ENCODE data around the gene PPP1R2. TPM values are rescaled to one million over a fixed set of nuclear protein-coding genes. Genes with fewer than 3 reads are reported as not detected.

Gene PPP1R2
- total and polyA plus RNA-seq, 9 of the 15 experiments (the other 6 are each of a cell fraction or from before 2014, with no cell fraction given), result 9.4 to 115 (median 40.3) TPM

DNA sequence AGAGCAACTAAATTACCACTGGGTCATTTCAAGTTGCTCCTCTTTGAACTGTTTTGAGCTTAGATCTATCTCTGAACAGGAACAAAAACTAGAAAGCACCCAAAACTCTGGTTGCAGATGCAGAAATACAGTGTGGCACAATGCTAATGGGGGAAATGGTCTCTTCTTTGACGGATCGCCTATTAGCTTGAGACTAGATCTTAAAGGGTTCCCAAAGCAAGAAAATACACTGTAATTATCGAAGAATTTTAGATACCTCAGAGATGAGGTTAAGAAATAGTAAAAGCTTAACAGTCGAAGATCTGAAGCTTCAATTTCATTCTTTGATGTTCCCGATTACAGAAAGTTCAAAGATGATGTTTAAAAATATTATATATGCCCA is 818 bp downstream of the PPP1R2 start:
- no peaks in the 10 kb centered on the region for H3K27me3 ChIP-seq (ENCODE audit: control insufficient read depth in 2 of 2, insufficient read depth in 2 of 2, low read length in 2 of 2)
- H3K4me1 ChIP-seq (replicated peaks in 1 of 2; ENCODE audit: control insufficient read depth in 2 of 2, insufficient read depth in 2 of 2, low read length in 2 of 2), result peaks cover 17 to 30% of the 10 kb centered on the region in 2 experiments
- WGBS (ENCODE audit: insufficient coverage, low coverage, missing lambda C conversion rate), result 1% methylated on average over 5 of the region's 5 CpGs
- DNase-seq (ENCODE audit: extremely low read depth in 1 of 4, low spot score in 3 of 4), result no peak
- peak overlapping the region; percentile 62 for H3K4me3 ChIP-seq
- no peaks in the 10 kb centered on the region for H3K36me3 ChIP-seq (ENCODE audit: control insufficient read depth, insufficient read depth, low read length)
- peaks cover 4% of the 10 kb centered on the region for H3K9me1 ChIP-seq (ENCODE audit: control insufficient read depth, insufficient read depth, low read length)
- H2AFZ ChIP-seq (ENCODE audit: low read depth, low read length), result peak overlapping the region; percentile 91
- peak overlapping the region; percentile 78 for H3K4me2 ChIP-seq (ENCODE audit: insufficient read depth, low read length)
- CTCF ChIA-PET (ENCODE audit: low intra/inter-chr PET ratio), result interaction anchor here (0.8 kb wide), 1 partner anchor 852 kb away, joined by 4 read pairs; no protein-coding TSS in a partner anchor
- no peaks in the 10 kb centered on the region for H3K9me3 ChIP-seq (replicated peaks; ENCODE audit: control insufficient read depth, insufficient read depth, low read depth, low read length)
- in situ Hi-C loops (cut with MboI) (no loop called here), intact Hi-C loops (cut with micrococcal nuclease) (loop anchor here (5.0 to 10.0 kb wide), 2 partner anchors 172 to 270 kb away; partner anchors contain the start of gene XXYLT1)
- FAIRE-seq, result no peak
- ATAC-seq, result 0 out of 3 replicates have a peak, but pooled peaks have one; percentile 1
- H3K9ac ChIP-seq (ENCODE audit: insufficient read depth in 1 of 2, low read depth in 2 of 2, low read length in 2 of 2), result peak overlapping the region; percentile 89 to 97
- H4K20me1 ChIP-seq (replicated peaks; ENCODE audit: control insufficient read depth, insufficient read depth, low read length), result peaks cover 18% of the 10 kb centered on the region
- H3K27ac ChIP-seq (ENCODE audit: extremely low read depth, low read depth, low read length), result peak overlapping the region; percentile 86; the same call in 1 of the 3 replicates
- peaks cover 57% of the 10 kb centered on the region for H3K79me2 ChIP-seq (ENCODE audit: control insufficient read depth, insufficient read depth, low read length)
- POLR2A ChIA-PET, result interaction anchor here (0.8 to 3.0 kb wide), 8 partner anchors 8 to 271 kb away, joined by 3 to 22 read pairs (median 6); partner anchors contain the start of gene XXYLT1
- no TSS peak for BruUV-seq (replicated peaks)
- no peak for TF ChIP-seq PHB (CRISPR knock-in tag; IDR thresholded peaks at IDR 0.05)
- TF ChIP-seq ZFPM2 (CRISPR knock-in tag; IDR thresholded peaks at IDR 0.05), result no peak
- TF ChIP-seq MCM3 (IDR thresholded peaks at IDR 0.05), result no peak
- TF ChIP-seq, protein P1, sequence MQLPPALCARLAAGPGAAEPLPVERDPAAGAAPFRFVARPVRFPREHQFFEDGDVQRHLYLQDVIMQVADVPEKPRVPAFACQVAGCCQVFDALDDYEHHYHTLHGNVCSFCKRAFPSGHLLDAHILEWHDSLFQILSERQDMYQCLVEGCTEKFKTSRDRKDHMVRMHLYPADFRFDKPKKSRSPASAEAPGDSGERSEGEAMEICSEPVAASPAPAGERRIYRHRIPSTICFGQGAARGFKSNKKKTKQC (CRISPR knock-in tag; IDR thresholded peaks at IDR 0.05), result no peak
- no peak for TF ChIP-seq PRMT5 (CRISPR knock-in tag; IDR thresholded peaks at IDR 0.05)
- TF ChIP-seq, protein P2, sequence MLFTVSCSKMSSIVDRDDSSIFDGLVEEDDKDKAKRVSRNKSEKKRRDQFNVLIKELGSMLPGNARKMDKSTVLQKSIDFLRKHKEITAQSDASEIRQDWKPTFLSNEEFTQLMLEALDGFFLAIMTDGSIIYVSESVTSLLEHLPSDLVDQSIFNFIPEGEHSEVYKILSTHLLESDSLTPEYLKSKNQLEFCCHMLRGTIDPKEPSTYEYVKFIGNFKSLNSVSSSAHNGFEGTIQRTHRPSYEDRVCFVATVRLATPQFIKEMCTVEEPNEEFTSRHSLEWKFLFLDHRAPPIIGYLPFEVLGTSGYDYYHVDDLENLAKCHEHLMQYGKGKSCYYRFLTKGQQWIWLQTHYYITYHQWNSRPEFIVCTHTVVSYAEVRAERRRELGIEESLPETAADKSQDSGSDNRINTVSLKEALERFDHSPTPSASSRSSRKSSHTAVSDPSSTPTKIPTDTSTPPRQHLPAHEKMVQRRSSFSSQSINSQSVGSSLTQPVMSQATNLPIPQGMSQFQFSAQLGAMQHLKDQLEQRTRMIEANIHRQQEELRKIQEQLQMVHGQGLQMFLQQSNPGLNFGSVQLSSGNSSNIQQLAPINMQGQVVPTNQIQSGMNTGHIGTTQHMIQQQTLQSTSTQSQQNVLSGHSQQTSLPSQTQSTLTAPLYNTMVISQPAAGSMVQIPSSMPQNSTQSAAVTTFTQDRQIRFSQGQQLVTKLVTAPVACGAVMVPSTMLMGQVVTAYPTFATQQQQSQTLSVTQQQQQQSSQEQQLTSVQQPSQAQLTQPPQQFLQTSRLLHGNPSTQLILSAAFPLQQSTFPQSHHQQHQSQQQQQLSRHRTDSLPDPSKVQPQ (CRISPR knock-in tag; IDR thresholded peaks at IDR 0.05; ENCODE audit: borderline replicate concordance), result no peak
- TF ChIP-seq, protein P3, sequence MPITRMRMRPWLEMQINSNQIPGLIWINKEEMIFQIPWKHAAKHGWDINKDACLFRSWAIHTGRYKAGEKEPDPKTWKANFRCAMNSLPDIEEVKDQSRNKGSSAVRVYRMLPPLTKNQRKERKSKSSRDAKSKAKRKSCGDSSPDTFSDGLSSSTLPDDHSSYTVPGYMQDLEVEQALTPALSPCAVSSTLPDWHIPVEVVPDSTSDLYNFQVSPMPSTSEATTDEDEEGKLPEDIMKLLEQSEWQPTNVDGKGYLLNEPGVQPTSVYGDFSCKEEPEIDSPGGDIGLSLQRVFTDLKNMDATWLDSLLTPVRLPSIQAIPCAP (CRISPR knock-in tag; IDR thresholded peaks at IDR 0.05; ENCODE audit: borderline replicate concordance), result no peak
- no peak for TF ChIP-seq RBM14 (IDR thresholded peaks at IDR 0.05; ENCODE audit: borderline replicate concordance, insufficient read depth, low read depth, low read length)
- no peak for TF ChIP-seq STAT5A (IDR thresholded peaks at IDR 0.05; ENCODE audit: borderline replicate concordance, low read length)
- no peak for TF ChIP-seq SAFB (IDR thresholded peaks at IDR 0.05; ENCODE audit: borderline replicate concordance, low read depth, low read length)
- no peak for TF ChIP-seq ZNF24 (IDR thresholded peaks at IDR 0.05)
- TF ChIP-seq, protein P4, sequence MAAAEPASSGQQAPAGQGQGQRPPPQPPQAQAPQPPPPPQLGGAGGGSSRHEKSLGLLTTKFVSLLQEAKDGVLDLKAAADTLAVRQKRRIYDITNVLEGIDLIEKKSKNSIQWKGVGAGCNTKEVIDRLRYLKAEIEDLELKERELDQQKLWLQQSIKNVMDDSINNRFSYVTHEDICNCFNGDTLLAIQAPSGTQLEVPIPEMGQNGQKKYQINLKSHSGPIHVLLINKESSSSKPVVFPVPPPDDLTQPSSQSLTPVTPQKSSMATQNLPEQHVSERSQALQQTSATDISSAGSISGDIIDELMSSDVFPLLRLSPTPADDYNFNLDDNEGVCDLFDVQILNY (CRISPR knock-in tag; IDR thresholded peaks at IDR 0.05), result no peak
- no peak for TF ChIP-seq C11orf30 (IDR thresholded peaks at IDR 0.05; ENCODE audit: low read depth)
- TF ChIP-seq, protein P5, sequence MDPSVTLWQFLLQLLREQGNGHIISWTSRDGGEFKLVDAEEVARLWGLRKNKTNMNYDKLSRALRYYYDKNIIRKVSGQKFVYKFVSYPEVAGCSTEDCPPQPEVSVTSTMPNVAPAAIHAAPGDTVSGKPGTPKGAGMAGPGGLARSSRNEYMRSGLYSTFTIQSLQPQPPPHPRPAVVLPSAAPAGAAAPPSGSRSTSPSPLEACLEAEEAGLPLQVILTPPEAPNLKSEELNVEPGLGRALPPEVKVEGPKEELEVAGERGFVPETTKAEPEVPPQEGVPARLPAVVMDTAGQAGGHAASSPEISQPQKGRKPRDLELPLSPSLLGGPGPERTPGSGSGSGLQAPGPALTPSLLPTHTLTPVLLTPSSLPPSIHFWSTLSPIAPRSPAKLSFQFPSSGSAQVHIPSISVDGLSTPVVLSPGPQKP (CRISPR knock-in tag; IDR thresholded peaks at IDR 0.05), result no peak
- TF ChIP-seq, protein P6, sequence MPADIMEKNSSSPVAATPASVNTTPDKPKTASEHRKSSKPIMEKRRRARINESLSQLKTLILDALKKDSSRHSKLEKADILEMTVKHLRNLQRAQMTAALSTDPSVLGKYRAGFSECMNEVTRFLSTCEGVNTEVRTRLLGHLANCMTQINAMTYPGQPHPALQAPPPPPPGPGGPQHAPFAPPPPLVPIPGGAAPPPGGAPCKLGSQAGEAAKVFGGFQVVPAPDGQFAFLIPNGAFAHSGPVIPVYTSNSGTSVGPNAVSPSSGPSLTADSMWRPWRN (IDR thresholded peaks at IDR 0.05; ENCODE audit: low read depth), result no peak
- TF ChIP-seq, protein P7, sequence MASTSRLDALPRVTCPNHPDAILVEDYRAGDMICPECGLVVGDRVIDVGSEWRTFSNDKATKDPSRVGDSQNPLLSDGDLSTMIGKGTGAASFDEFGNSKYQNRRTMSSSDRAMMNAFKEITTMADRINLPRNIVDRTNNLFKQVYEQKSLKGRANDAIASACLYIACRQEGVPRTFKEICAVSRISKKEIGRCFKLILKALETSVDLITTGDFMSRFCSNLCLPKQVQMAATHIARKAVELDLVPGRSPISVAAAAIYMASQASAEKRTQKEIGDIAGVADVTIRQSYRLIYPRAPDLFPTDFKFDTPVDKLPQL (IDR thresholded peaks at IDR 0.05; ENCODE audit: extremely low read depth, insufficient read length), result no peak

Measured in K562 (cell line).